ENCODE measurements around the gene GPANK1.

The GPANK1 gene

DNA sequence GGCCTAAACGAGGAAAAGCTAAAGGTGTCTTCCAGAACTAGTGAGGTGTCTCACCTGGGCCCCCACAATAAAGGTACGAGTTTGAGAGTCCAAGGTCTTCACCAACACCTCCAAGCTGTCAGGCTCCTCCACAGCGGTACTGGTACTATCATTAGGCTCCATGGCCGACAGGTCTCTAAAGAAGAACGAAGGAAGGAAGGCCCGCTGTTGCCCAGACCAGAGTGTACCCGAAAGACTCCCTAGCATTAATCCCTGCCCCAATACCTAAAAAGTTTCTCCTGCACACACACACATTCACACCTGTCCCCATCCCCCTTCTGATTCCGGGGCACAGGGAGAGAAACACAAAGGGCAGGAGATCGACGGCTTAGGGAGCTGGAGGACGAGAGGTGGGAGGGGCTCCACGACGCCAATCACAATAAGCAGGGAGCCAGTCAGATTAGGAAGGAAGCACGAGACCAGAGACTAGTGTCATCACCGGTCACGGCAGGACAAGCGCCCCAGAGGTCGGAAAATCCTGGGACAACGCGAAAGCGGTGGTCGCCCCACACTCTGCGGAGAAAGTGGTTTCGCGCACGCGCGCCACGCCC lies 13.1 kb downstream of the GPANK1 start:
- DNase-seq (ENCODE audit: insufficient read length), result no peak
- TF ChIP-seq POLR2A (IDR thresholded peaks at IDR 0.05; ENCODE audit: low read depth, low read length), result no peak
- no peak for TF ChIP-seq TAF1 (IDR thresholded peaks at IDR 0.05; ENCODE audit: borderline replicate concordance, low read depth, low read length)
- TF ChIP-seq POLR2AphosphoS5 (IDR thresholded peaks at IDR 0.05; ENCODE audit: low read depth, low read length), result no peak
- peak; percentile 62 for FAIRE-seq

DNA sequence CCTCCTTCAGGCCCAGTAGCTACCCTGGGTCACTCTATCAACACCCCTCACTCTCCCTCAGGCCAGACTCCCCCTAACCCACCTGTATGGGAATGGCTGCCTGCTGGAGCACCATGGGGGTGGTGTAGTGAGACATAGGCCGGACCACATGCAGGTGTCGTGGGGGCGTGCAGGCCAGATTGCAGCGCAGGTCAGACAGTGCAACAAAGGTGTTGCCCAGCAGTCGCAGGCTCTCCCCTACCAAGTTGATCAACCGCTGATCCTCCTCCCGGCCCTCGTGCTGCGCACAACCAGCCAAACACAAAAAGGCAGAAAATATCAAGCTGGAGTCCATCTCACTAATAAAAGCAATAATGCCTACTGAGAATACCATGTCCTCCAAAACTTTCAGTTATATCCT lies 19.5 kb downstream of the GPANK1 start:
- DNase-seq (ENCODE audit: insufficient read length) (no peak), FAIRE-seq (no peak)
- TF ChIP-seq POLR2A (IDR thresholded peaks at IDR 0.05; ENCODE audit: low read depth, low read length) (no peak), POLR2AphosphoS5 (IDR thresholded peaks at IDR 0.05; ENCODE audit: low read depth, low read length) (no peak), TAF1 (IDR thresholded peaks at IDR 0.05; ENCODE audit: borderline replicate concordance, low read depth, low read length) (no peak)

DNA sequence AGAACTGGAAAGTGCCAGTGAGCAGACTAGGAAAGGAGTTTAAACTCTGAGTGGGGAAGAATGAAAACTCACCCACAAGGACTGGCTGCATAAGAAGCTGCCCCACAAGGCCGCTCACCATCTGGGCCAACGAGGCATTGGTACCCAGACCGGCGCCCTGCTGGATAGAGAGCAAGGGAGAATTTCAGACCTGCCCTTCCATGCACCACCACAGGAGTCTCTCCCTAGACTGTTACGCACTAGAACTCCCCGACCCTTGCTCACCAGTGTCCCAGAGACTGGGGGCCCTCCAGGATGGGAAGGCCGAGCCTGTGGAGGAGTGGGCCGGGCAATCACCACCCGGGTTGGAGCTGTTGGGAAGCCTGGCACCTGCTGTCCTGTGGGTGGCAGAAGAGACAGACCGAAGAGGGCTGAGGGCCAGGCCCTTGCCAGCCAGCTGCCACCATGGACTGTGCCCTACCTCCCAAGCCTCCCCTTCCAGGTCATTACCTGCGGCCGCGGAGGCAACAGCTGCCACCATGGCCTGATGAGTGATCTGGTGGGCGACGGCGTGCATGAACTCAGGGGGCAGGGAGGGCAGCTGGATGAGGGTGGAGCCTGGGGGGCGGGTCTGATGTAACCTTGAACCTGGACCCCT lies 20.9 kb downstream of the GPANK1 start:
- TF ChIP-seq TAF1 (IDR thresholded peaks at IDR 0.05; ENCODE audit: borderline replicate concordance, low read depth, low read length) (no peak), POLR2AphosphoS5 (IDR thresholded peaks at IDR 0.05; ENCODE audit: low read depth, low read length) (no peak), POLR2A (IDR thresholded peaks at IDR 0.05; ENCODE audit: low read depth, low read length) (no peak)

GRCh38 chr6:31642798-31643570 lies 21.8 kb downstream of the GPANK1 start:
- TF ChIP-seq POLR2AphosphoS5 (IDR thresholded peaks at IDR 0.05; ENCODE audit: low read depth, low read length), result no peak
- TF ChIP-seq POLR2A (IDR thresholded peaks at IDR 0.05; ENCODE audit: low read depth, low read length), result no peak
- no peak for TF ChIP-seq TAF1 (IDR thresholded peaks at IDR 0.05; ENCODE audit: borderline replicate concordance, low read depth, low read length)
- no peak for FAIRE-seq

More for the DNA sequence above, 20.9 kb downstream of the GPANK1 start:
- no peak for DNase-seq (ENCODE audit: insufficient read length)
- FAIRE-seq, result no peak

DNA sequence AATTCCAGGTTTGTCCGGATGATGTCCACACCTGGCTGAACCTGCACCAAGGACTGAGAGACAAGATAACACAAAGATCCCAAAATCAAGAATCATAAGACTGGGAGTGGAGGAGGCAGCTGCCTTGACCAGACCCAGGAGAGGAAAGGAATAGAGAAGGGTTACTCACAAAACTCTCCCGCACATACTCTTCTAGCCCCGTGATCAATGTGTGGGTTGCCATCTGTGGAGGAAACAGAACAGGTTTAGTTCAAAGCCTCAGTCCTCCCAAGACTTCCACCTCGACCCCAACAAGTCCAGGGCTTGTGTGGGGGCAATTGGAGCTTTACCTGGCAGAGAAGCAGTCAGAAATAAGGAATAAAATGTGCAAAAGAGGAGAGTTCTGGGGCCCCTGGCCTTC lies 23.4 kb downstream of the GPANK1 start:
- DNase-seq (ENCODE audit: insufficient read length), result no peak
- TF ChIP-seq POLR2A (IDR thresholded peaks at IDR 0.05; ENCODE audit: low read depth, low read length) (no peak), POLR2AphosphoS5 (IDR thresholded peaks at IDR 0.05; ENCODE audit: low read depth, low read length) (no peak), TAF1 (IDR thresholded peaks at IDR 0.05; ENCODE audit: borderline replicate concordance, low read depth, low read length) (no peak)
- no peak for FAIRE-seq

More at GRCh38 chr6:31642798-31643570, 21.8 kb downstream of the GPANK1 start:
- no peak for DNase-seq (ENCODE audit: insufficient read length)

DNA sequence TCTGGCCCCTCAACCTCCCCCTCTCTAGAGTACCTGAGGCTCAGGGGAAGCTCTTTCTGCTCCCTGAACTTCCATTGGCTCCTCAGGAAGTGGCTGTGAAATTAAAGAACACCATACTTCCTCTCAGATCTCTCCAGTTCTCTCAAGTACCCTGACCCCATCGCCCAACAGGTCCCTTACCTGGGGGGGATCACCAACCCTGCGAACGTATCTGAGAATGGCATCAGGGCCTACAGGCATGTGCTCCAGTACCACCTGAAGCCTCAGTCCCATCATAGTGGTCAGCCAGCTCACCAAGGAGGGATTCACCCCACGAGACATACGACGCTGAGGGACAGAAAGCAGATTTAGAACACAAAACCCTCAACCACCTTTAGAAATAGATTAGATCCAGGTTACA lies 24.2 kb downstream of the GPANK1 start:
- FAIRE-seq (no peak), DNase-seq (ENCODE audit: insufficient read length) (no peak)
- TF ChIP-seq POLR2A (IDR thresholded peaks at IDR 0.05; ENCODE audit: low read depth, low read length) (no peak), POLR2AphosphoS5 (IDR thresholded peaks at IDR 0.05; ENCODE audit: low read depth, low read length) (no peak), TAF1 (IDR thresholded peaks at IDR 0.05; ENCODE audit: borderline replicate concordance, low read depth, low read length) (no peak)

DNA sequence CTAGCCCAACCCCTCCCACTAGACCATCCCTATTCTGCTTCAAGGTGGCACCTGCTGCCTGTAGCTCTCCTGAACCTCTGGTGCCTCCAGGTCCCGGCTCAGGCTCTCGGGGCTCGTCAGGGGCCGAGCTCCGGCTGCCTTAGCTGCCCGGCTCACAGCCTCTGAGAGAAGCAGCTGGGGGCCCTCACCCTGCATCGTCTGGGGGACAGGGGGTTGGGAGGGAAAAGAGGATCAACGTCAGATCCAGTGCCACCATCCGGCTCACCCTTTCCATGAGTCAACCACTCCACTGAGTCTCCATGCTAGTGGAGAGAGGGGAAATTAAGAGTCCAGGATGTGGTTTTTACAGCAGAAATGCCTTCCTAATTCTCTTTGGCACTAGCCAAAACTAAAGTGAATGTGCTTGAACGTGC lies 25.3 kb downstream of the GPANK1 start:
- TF ChIP-seq POLR2A (IDR thresholded peaks at IDR 0.05; ENCODE audit: low read depth, low read length) (0 out of 2 replicates have a peak, but pooled peaks have one; percentile 21), TAF1 (IDR thresholded peaks at IDR 0.05; ENCODE audit: borderline replicate concordance, low read depth, low read length) (no peak)
- DNase-seq (ENCODE audit: insufficient read length) (no peak), FAIRE-seq (no peak)

DNA sequence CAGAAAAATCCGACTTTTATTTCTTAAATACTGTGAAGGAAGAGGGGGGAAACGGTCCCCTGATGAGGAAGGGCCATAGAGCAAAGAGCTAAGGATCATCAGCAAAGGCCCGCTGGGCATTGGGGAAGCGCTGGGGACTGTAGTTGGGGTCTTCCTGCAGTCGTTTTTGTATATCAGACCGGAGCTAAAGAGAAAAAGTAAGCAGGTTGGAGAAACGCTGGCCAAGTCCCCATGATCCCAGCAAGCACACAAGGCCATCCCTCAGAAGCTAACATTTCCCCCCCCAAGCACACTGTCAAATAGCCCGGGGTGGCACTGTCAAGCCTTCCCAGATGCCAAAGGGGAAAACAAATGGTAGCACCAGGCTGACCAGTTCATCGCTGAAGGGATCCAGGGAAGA lies 25.8 kb downstream of the GPANK1 start:
- no peak for DNase-seq (ENCODE audit: insufficient read length)
- TF ChIP-seq TAF1 (IDR thresholded peaks at IDR 0.05; ENCODE audit: borderline replicate concordance, low read depth, low read length) (no peak), POLR2A (IDR thresholded peaks at IDR 0.05; ENCODE audit: low read depth, low read length) (peak; percentile 49; the same call in 1 of the 2 replicates), POLR2AphosphoS5 (IDR thresholded peaks at IDR 0.05; ENCODE audit: low read depth, low read length) (peak; percentile 81)
- FAIRE-seq, result no peak

DNA sequence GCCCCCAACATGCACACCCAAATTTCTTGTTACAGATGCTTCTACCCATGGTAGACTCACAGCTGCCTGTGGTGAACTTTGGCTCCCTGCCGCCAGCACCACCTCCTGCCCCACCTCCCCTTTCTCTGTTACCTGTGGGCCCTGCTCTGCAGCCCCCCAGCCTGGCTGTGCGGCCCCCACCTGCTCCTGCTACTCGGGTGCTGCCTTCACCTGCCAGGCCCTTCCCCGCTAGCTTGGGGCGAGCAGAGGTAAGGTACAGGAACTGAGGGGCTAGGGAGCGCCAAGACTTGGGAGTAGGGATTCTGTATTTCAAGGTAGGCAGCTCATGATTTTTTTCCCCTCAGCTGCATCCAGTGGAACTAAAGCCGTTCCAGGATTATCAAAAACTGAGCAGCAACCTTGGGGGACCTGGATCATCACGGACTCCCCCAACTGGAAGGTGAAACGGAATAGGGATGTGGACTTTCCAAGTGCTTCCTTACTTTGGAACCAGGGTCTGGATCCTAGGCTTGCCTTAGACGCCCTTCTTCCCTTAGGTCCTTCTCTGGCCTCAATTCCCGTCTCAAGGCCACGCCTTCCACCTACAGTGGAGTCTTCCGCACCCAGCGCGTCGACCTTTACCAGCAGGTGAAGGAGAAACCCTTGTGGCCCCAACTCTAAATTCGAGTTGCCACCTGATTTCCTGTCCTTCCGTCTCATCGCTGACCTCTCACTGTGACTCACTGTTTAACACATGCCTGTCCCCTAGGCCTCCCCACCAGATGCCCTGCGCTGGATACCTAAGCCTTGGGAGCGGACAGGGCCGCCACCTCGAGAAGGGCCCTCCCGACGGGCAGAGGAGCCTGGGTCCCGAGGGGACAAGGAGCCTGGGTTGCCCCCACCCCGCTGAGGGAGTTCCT lies 27.9 kb downstream of the GPANK1 start:
- FAIRE-seq (no peak), DNase-seq (ENCODE audit: insufficient read length) (no peak)
- TF ChIP-seq POLR2A (IDR thresholded peaks at IDR 0.05; ENCODE audit: low read depth, low read length), result no peak
- no peak for TF ChIP-seq POLR2AphosphoS5 (IDR thresholded peaks at IDR 0.05; ENCODE audit: low read depth, low read length)
- no peak for TF ChIP-seq TAF1 (IDR thresholded peaks at IDR 0.05; ENCODE audit: borderline replicate concordance, low read depth, low read length)

DNA sequence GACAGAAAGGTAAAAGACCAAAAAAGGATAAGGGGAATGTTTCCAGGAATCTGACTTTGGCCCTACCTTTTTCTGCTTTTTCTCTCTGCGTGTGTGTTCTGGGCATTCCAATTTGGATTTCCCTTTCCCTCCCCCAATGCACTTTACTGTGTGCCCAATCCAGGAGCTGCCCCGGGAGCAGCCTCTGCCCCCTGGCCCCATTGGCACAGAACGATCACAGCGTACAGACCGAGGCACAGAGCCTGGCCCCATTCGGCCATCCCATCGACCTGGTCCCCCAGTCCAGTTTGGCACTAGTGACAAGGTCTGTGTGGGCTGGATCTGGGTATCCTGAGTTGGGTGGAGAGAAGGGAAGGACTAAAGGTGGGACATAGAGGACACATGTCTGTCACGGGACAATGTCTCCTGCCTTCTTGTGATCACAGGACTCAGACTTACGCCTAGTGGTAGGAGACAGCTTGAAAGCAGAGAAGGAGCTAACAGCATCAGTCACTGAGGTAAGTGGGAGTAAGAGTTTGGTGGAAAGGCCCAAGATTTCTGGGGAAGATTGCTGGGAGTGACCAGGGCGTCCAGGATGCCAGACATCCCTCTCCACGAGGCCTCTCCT lies 29.7 kb downstream of the GPANK1 start:
- DNase-seq (ENCODE audit: insufficient read length), result no peak
- no peak for TF ChIP-seq POLR2A (IDR thresholded peaks at IDR 0.05; ENCODE audit: low read depth, low read length)
- TF ChIP-seq POLR2AphosphoS5 (IDR thresholded peaks at IDR 0.05; ENCODE audit: low read depth, low read length), result no peak
- TF ChIP-seq TAF1 (IDR thresholded peaks at IDR 0.05; ENCODE audit: borderline replicate concordance, low read depth, low read length), result no peak
- no peak for FAIRE-seq
